ENCODE data around the gene LHX5.

Gene LHX5

DNA sequence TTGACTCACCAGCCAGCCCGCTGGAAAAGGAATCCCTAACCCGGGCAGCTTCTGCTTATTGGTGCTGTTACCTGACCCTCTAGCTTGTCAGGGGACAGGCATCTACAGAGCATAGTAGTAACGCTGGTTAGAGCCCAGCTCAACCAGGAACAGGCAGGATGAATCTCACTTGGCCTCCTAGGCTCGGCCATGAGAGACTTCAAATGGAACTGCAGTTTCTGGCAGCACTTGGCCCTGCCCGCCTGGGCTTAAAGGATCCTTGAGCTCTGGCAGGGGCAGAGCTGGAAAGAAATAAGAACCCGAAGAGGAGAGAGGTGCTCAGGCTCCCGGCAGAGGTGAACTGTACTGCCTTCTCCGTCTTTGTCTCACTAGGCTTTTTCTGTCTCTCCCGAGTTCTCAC lies 2.3 kb upstream of the LHX5 start:
- peak overlapping the region; percentile 22 for H3K18ac ChIP-seq (ENCODE audit: low read length)
- no peak overlapping the region for H2BK120ac ChIP-seq (ENCODE audit: low read depth, low read length)
- no peak overlapping the region for H2BK5ac ChIP-seq (ENCODE audit: low read length)
- peaks cover 5% of the 10 kb centered on the region for H3K79me1 ChIP-seq (ENCODE audit: low read depth, low read length)
- no peak overlapping the region for H2BK12ac ChIP-seq (ENCODE audit: low read length)
- H3K4me2 ChIP-seq (ENCODE audit: insufficient read depth, low read length, poor library complexity, severe bottlenecking): no peak overlapping the region
- no peak overlapping the region for H2AK5ac ChIP-seq (ENCODE audit: low read depth, low read length)
- H3K27me3 ChIP-seq (ENCODE audit: control insufficient read depth in 3 of 3, insufficient read depth in 3 of 3, low read depth in 1 of 3, low read length in 3 of 3): peaks cover 11 to 98% (median 75%) of the 10 kb centered on the region in 3 experiments
- no peak overlapping the region for H3K23ac ChIP-seq (ENCODE audit: low read depth, low read length, poor library complexity)
- H3K4me1 ChIP-seq (ENCODE audit: control insufficient read depth in 2 of 2, insufficient read depth in 1 of 2, low read depth in 1 of 2, low read length in 2 of 2): peaks cover 2 to 51% of the 10 kb centered on the region in 2 donors
- no peak overlapping the region for H2BK15ac ChIP-seq (ENCODE audit: low read length)
- H3K4ac ChIP-seq (ENCODE audit: low read length): no peak overlapping the region
- no peaks in the 10 kb centered on the region for H3K9me3 ChIP-seq (replicated peaks in 1 of 2; ENCODE audit: control insufficient read depth in 2 of 2, insufficient read depth in 1 of 2, low read depth in 1 of 2, low read length in 2 of 2)
- no peak overlapping the region for H2AFZ ChIP-seq (ENCODE audit: low read length)
- peaks cover 0 to under 1% of the 10 kb centered on the region in 2 donors for H3K36me3 ChIP-seq (replicated peaks in 1 of 2; ENCODE audit: control insufficient read depth in 2 of 2, insufficient read depth in 2 of 2, low read length in 2 of 2)
- peak overlapping the region; percentile 10 for H3K9ac ChIP-seq (ENCODE audit: low read depth, low read length, poor library complexity)
- no peak overlapping the region for H3K27ac ChIP-seq (replicated peaks; ENCODE audit: low read length)
- no peak overlapping the region for H3K14ac ChIP-seq (ENCODE audit: low read length)
- DNase-seq (ENCODE audit: low spot score): no peak
- H3K4me3 ChIP-seq (ENCODE audit: low read length in 2 of 2): no peak overlapping the region
- H4K8ac ChIP-seq (ENCODE audit: low read depth, low read length): no peak overlapping the region
- WGBS, 2 donors (ENCODE audit: extremely low coverage in 2 of 2, insufficient read length in 2 of 2, insufficient replicate concordance in 1 of 2): no CpG with 5 or more reads among the region's 9 CpGs
- no peak overlapping the region for H4K91ac ChIP-seq (ENCODE audit: low read depth, low read length, poor library complexity)

DNA sequence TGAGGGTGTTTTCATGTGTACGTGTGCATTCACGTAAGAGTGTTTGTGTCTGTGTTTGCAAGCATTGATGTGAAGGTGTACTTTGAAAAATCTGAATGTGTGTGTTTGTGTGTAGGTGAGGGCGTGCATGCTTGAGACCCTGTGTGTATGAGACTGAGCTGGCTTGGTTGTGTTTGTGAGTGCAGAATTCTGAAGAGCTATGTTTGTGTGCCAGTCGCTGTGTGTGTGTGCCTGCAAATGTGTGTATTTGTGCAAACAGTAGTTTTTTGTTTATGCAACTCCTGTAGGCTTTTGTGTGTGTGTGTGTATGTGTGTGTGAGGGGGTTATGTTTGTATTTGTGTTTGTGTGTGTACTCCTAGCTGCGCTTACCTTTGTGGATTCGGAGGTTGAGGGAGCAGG lies 1.7 kb upstream of the LHX5 start:
- no peaks in the 10 kb centered on the region for H3K9me3 ChIP-seq (replicated peaks in 1 of 2; ENCODE audit: control insufficient read depth in 2 of 2, insufficient read depth in 1 of 2, low read depth in 1 of 2, low read length in 2 of 2)
- H4K91ac ChIP-seq (ENCODE audit: low read depth, low read length, poor library complexity): no peak overlapping the region
- no peak overlapping the region for H3K27ac ChIP-seq (replicated peaks; ENCODE audit: low read length)
- H3K23ac ChIP-seq (ENCODE audit: low read depth, low read length, poor library complexity): no peak overlapping the region
- peaks cover 10 to 98% (median 75%) of the 10 kb centered on the region in 3 experiments for H3K27me3 ChIP-seq (ENCODE audit: control insufficient read depth in 3 of 3, insufficient read depth in 3 of 3, low read depth in 1 of 3, low read length in 3 of 3)
- H3K4ac ChIP-seq (ENCODE audit: low read length): no peak overlapping the region
- H2BK120ac ChIP-seq (ENCODE audit: low read depth, low read length): no peak overlapping the region
- H3K4me1 ChIP-seq (ENCODE audit: control insufficient read depth in 2 of 2, insufficient read depth in 1 of 2, low read depth in 1 of 2, low read length in 2 of 2): peaks cover 2 to 53% of the 10 kb centered on the region in 2 donors
- H3K36me3 ChIP-seq (replicated peaks in 1 of 2; ENCODE audit: control insufficient read depth in 2 of 2, insufficient read depth in 2 of 2, low read length in 2 of 2): peaks cover 0 to 2% of the 10 kb centered on the region in 2 donors
- no peak overlapping the region for H2BK5ac ChIP-seq (ENCODE audit: low read length)
- H3K14ac ChIP-seq (ENCODE audit: low read length): no peak overlapping the region
- peak overlapping the region in 1 of 2 donors; percentile 26 for H3K4me3 ChIP-seq (ENCODE audit: low read length in 2 of 2)
- no peak overlapping the region for H2BK15ac ChIP-seq (ENCODE audit: low read length)
- no peak for DNase-seq (ENCODE audit: low spot score)
- peak overlapping the region; percentile 22 for H3K18ac ChIP-seq (ENCODE audit: low read length)
- no peak overlapping the region for H2BK12ac ChIP-seq (ENCODE audit: low read length)
- H2AFZ ChIP-seq (ENCODE audit: low read length): no peak overlapping the region
- peaks cover 5% of the 10 kb centered on the region for H3K79me1 ChIP-seq (ENCODE audit: low read depth, low read length)
- no CpG with 5 or more reads among the region's 6 CpGs for WGBS, 2 donors (ENCODE audit: extremely low coverage in 2 of 2, insufficient read length in 2 of 2, insufficient replicate concordance in 1 of 2)
- H3K9ac ChIP-seq (ENCODE audit: low read depth, low read length, poor library complexity): peak overlapping the region; percentile 10
- no peak overlapping the region for H2AK5ac ChIP-seq (ENCODE audit: low read depth, low read length)
- H4K8ac ChIP-seq (ENCODE audit: low read depth, low read length): no peak overlapping the region
- no peak overlapping the region for H3K4me2 ChIP-seq (ENCODE audit: insufficient read depth, low read length, poor library complexity, severe bottlenecking)

GRCh38 chr12:113472191-113473121 lies 785 bp upstream of the LHX5 start:
- Histone ChIP-seq H3K9me3 (replicated peaks in 1 of 2; ENCODE audit: control insufficient read depth in 2 of 2, insufficient read depth in 1 of 2, low read depth in 1 of 2, low read length in 2 of 2) (no peaks in the 10 kb centered on the region), H4K8ac (ENCODE audit: low read depth, low read length) (no peak overlapping the region), H3K4me2 (ENCODE audit: insufficient read depth, low read length, poor library complexity, severe bottlenecking) (peak overlapping the region; percentile 98), H3K9ac (ENCODE audit: low read depth, low read length, poor library complexity) (peak overlapping the region; percentile 86), H3K4me3 (ENCODE audit: low read length in 2 of 2) (peak overlapping the region in 1 of 2 donors; percentile 83), H3K79me1 (ENCODE audit: low read depth, low read length) (peaks cover 7% of the 10 kb centered on the region), H3K36me3 (replicated peaks in 1 of 2; ENCODE audit: control insufficient read depth in 2 of 2, insufficient read depth in 2 of 2, low read length in 2 of 2) (peaks cover 0 to 2% of the 10 kb centered on the region in 2 donors), H3K4ac (ENCODE audit: low read length) (no peak overlapping the region), H3K27ac (replicated peaks; ENCODE audit: low read length) (no peak overlapping the region), H3K4me1 (ENCODE audit: control insufficient read depth in 2 of 2, insufficient read depth in 1 of 2, low read depth in 1 of 2, low read length in 2 of 2) (peaks cover 5 to 53% of the 10 kb centered on the region in 2 donors), H2AFZ (ENCODE audit: low read length) (no peak overlapping the region), H3K27me3 (ENCODE audit: control insufficient read depth in 3 of 3, insufficient read depth in 3 of 3, low read depth in 1 of 3, low read length in 3 of 3) (peaks cover 12 to 98% (median 74%) of the 10 kb centered on the region in 3 experiments), H3K14ac (ENCODE audit: low read length) (no peak overlapping the region), H2BK15ac (ENCODE audit: low read length) (peak overlapping the region; percentile 78), H2BK5ac (ENCODE audit: low read length) (no peak overlapping the region), H2BK12ac (ENCODE audit: low read length) (peak overlapping the region; percentile 66), H2BK120ac (ENCODE audit: low read depth, low read length) (no peak overlapping the region), H2AK5ac (ENCODE audit: low read depth, low read length) (peak overlapping the region; percentile 68), H4K91ac (ENCODE audit: low read depth, low read length, poor library complexity) (no peak overlapping the region), H3K18ac (ENCODE audit: low read length) (peak overlapping the region; percentile 89), H3K23ac (ENCODE audit: low read depth, low read length, poor library complexity) (peak overlapping the region; percentile 49)
- 100% methylated on average over 1 of the region's 51 CpGs; no CpG with 5 or more reads in 1 of the 2 donors for WGBS, 2 donors (ENCODE audit: extremely low coverage in 2 of 2, insufficient read length in 2 of 2, insufficient replicate concordance in 1 of 2)
- peak; percentile 49 for DNase-seq (ENCODE audit: low spot score)
